BLaER1 (cell line): ENCODE results near the gene ZNF638.

ENCODE experiments used
- H3K27ac ChIP-seq: shearing (Covaris generic); formaldehyde crosslinking; 2 replicates; pipeline ENCODE4 v1.8.1; 2022
- H3K27me3 ChIP-seq: shearing (Covaris generic); formaldehyde crosslinking; 2 replicates; pipeline ENCODE4 v1.8.1; 2022
- H3K36me3 ChIP-seq: shearing (Covaris generic); formaldehyde crosslinking; 2 replicates; pipeline ENCODE4 v1.8.1; 2022
- H3K4me1 ChIP-seq: shearing (Covaris generic); formaldehyde crosslinking; 2 replicates; pipeline ENCODE4 v1.8.1; 2022
- H3K4me2 ChIP-seq: shearing (Covaris generic); formaldehyde crosslinking; 2 replicates; pipeline ENCODE4 v1.8.1; 2022
- H3K4me3 ChIP-seq: shearing (Covaris generic); formaldehyde crosslinking; 2 replicates; pipeline ENCODE4 v1.8.1; 2022
- H3K9ac ChIP-seq: shearing (Covaris generic); formaldehyde crosslinking; 2 replicates; pipeline ENCODE4 v1.8.1; 2022
- H3K9me3 ChIP-seq: shearing (Covaris generic); formaldehyde crosslinking; 2 replicates; pipeline ENCODE4 v1.8.1; 2022
- H4K20me1 ChIP-seq: shearing (Covaris generic); formaldehyde crosslinking; 2 replicates; pipeline ENCODE4 v1.8.1; 2022
- Cebpa-rat ChIP-seq: shearing (Covaris generic); IDR thresholded peaks from 2 replicates; pipeline ENCODE4 v1.8.1; 2022

ZNF638 gene

DNA sequence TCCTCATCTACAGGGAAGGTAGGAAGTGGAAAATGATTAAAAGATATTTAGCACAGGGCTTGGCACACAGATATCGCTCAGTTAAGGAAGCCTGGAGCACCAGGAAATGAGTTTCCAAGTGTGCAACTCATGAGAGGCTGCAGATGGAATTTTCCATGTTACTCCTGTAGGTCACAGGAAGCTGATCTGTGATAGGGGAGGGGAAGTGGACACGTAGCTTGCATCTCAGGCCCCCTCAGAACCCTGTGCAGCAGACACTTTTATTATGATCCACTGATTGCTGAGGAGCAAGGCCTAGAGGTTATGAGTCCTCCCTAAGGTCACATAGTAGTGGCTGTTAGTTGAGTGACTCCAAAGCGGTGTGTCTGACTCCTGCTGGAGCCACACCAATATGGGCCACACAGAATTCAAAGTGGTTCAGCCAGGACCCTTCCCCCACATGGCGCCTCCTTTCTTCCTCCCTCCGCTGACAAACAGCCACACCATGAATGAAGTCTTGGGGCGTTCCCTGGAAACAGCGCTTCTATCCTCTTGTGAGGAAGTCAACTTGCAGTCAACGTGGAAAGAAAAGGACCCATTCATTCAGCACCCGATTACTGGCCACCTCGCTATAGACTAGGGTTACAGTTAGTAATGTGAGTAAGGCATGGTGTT lies 143.3 kb downstream of the ZNF638 start:
- no peak overlapping the region for H3K4me3 ChIP-seq
- no peaks in the 10 kb centered on the region for H4K20me1 ChIP-seq
- no peak overlapping the region for H3K9ac ChIP-seq
- no peak overlapping the region for H3K27ac ChIP-seq
- H3K36me3 ChIP-seq, result no peaks in the 10 kb centered on the region
- H3K27me3 ChIP-seq, result no peaks in the 10 kb centered on the region
- H3K4me1 ChIP-seq, result peaks cover 42% of the 10 kb centered on the region
- no peak for TF ChIP-seq Cebpa-rat
- peaks cover 6% of the 10 kb centered on the region; the same call in 1 of the 2 replicates for H3K9me3 ChIP-seq
- H3K4me2 ChIP-seq, result no peak overlapping the region

DNA sequence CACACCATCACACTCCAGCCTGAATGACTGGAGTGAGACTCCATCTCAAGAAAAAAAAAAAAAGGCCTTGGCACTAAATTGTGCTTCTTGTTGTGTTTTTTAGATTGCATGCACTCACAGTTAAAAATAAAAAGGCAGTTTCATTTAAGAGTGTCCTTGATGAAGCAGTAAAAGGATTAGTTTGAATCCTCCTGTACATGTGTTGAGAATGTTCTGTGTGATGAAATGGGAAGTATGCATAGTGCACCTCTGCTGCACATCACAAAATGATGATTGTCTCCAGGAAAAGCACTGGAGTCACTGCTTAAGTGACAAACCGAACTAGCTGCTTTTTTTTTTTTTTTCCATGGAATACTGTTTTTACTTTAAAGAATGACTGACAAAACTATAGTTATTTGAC lies 144.9 kb downstream of the ZNF638 start:
- Histone ChIP-seq H3K4me1 (peaks cover 42% of the 10 kb centered on the region), H3K4me3 (no peak overlapping the region), H3K9ac (no peak overlapping the region), H3K27ac (no peak overlapping the region), H3K4me2 (no peak overlapping the region; the same call in 1 of the 2 replicates), H3K36me3 (no peaks in the 10 kb centered on the region), H3K27me3 (no peaks in the 10 kb centered on the region), H3K9me3 (peaks cover 6% of the 10 kb centered on the region; the same call in 1 of the 2 replicates), H4K20me1 (no peaks in the 10 kb centered on the region)
- no peak for TF ChIP-seq Cebpa-rat

DNA sequence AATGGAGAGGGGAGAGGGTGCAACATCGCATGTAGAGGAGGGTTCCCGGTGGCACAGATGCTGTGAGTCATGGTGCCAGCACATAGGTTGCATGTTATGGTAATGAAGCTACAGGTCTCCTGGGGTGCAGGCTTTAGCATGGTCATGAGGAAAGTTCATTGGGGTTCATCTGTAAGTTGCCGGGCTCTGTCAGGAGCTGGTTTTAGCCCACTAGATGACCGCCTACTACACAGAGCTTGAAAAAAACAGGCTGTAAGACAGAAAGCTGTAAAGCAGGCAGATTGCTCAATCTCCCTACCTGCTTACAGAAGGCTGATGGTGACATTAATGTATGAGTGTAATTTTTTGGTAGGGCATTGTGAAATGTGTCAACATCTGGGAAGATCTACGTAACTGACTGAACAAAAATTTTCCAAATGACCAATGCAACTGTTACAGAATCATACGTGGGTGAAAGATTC lies 145.7 kb downstream of the ZNF638 start:
- Histone ChIP-seq H3K27ac (peak overlapping the region; percentile 20; the same call in 1 of the 2 replicates), H3K4me1 (peaks cover 47% of the 10 kb centered on the region), H3K9me3 (peaks cover 6% of the 10 kb centered on the region; the same call in 1 of the 2 replicates), H3K4me3 (no peak overlapping the region), H3K36me3 (no peaks in the 10 kb centered on the region), H3K27me3 (no peaks in the 10 kb centered on the region), H3K9ac (no peak overlapping the region), H4K20me1 (no peaks in the 10 kb centered on the region), H3K4me2 (peak overlapping the region; percentile 68)
- TF ChIP-seq Cebpa-rat, result peak; percentile 68; the same call in 1 of the 2 replicates

DNA sequence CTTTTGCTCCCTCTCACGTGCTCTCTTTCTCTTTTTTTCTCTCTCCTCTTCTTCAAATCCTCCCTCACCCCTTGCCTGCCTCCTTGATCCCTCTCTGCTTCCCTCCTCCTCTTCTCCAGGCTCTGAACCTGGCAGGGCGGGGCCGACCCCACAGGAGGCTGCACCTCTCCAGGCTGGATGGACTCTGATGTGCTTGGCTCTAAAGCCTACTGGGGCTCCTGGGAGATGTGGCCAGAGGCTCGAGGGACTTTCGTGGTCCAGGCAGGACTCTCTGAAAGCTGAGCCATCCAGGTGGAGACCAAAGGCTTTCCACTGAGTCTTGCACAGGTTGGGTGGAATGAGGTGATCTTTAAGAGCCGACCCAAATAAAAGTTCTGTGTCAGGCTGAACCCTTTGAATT lies 147.2 kb downstream of the ZNF638 start:
- H3K27me3 ChIP-seq, result no peaks in the 10 kb centered on the region
- H3K4me2 ChIP-seq, result peak overlapping the region; percentile 68
- no peaks in the 10 kb centered on the region for H3K36me3 ChIP-seq
- no peak for TF ChIP-seq Cebpa-rat
- H3K4me1 ChIP-seq, result peaks cover 51% of the 10 kb centered on the region
- no peak overlapping the region for H3K4me3 ChIP-seq
- peaks cover 6% of the 10 kb centered on the region; the same call in 1 of the 2 replicates for H3K9me3 ChIP-seq
- H3K27ac ChIP-seq, result peak overlapping the region; percentile 55; the same call in 1 of the 2 replicates
- no peaks in the 10 kb centered on the region for H4K20me1 ChIP-seq
- no peak overlapping the region for H3K9ac ChIP-seq

DNA sequence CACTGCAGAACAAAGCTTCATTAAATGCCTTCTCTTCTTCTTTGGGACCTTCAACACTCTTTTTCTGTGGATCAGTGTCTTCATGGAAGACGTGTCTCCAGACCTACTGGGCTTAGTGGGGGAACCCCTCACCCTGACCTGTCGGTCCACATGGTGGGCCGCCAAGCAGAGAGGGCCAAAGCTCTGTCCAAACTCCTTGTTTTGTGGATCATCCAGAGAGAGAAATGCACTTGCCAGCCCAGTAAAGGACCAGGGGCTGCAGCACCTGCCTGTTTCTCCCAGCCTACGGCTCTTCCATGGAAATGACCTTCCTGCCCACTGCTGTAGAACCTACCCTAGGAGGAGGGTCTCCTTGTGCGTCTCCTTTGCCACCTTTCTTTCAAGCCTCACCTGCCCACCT lies 147.7 kb downstream of the ZNF638 start:
- no peaks in the 10 kb centered on the region for H4K20me1 ChIP-seq
- H3K27me3 ChIP-seq, result no peaks in the 10 kb centered on the region
- no peak overlapping the region for H3K9ac ChIP-seq
- peak overlapping the region; percentile 68 for H3K4me2 ChIP-seq
- no peaks in the 10 kb centered on the region for H3K36me3 ChIP-seq
- H3K4me1 ChIP-seq, result peaks cover 51% of the 10 kb centered on the region
- peaks cover 6% of the 10 kb centered on the region; the same call in 1 of the 2 replicates for H3K9me3 ChIP-seq
- no peak overlapping the region for H3K4me3 ChIP-seq
- no peak overlapping the region for H3K27ac ChIP-seq
- no peak for TF ChIP-seq Cebpa-rat

DNA sequence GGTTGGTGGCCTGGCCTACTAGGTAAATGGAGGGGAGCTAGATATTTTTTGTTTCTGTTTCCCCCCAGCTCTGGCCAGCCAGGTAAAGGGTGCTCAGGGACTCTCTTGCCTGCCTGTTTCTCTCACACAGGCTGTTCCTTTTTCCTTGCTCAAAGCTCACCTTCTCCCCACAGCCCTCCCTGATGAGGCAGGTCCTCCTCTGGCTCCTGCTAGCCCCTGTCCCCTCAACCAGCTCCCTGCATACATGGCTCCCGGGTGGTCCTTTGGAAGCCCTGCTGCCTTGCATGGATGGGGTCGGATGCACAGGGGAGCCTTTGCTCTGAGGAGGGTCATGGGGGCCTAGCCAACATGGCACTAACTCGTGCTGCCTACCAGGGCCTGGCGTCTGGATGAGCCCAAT lies 149.5 kb downstream of the ZNF638 start:
- no peak overlapping the region for H3K4me3 ChIP-seq
- no peaks in the 10 kb centered on the region for H3K36me3 ChIP-seq
- peaks cover 44% of the 10 kb centered on the region for H3K4me1 ChIP-seq
- H3K27ac ChIP-seq, result no peak overlapping the region
- no peak overlapping the region for H3K4me2 ChIP-seq
- no peaks in the 10 kb centered on the region for H3K27me3 ChIP-seq
- no peaks in the 10 kb centered on the region for H4K20me1 ChIP-seq
- H3K9ac ChIP-seq, result no peak overlapping the region
- peaks cover 6% of the 10 kb centered on the region; the same call in 1 of the 2 replicates for H3K9me3 ChIP-seq
- TF ChIP-seq Cebpa-rat, result no peak

DNA sequence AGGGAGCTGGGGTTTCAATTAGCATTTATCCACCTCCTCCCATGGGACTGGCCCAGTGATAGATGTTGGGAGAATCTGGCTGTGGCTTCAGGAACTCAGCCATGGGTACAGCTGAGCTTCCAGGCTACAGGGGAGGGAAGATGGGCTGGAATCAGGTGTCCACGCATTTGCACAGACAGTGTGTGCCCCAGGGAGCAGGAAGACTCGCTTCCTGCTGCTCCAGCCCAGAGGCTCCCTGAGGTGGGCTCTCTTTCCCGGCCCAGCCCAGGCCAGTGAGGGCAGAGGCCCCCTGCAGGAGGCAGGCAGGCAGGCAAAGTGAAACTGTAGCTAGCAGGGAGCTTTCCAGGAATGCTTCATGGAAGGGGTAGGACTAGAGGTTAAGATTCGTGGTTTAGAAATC lies 150.5 kb downstream of the ZNF638 start:
- H4K20me1 ChIP-seq, result no peaks in the 10 kb centered on the region
- no peaks in the 10 kb centered on the region for H3K36me3 ChIP-seq
- no peak overlapping the region for H3K4me3 ChIP-seq
- no peak for TF ChIP-seq Cebpa-rat
- H3K9me3 ChIP-seq, result peaks cover 6% of the 10 kb centered on the region; the same call in 1 of the 2 replicates
- peaks cover 35% of the 10 kb centered on the region for H3K4me1 ChIP-seq
- H3K9ac ChIP-seq, result no peak overlapping the region
- no peak overlapping the region for H3K27ac ChIP-seq
- no peaks in the 10 kb centered on the region for H3K27me3 ChIP-seq
- no peak overlapping the region for H3K4me2 ChIP-seq

DNA sequence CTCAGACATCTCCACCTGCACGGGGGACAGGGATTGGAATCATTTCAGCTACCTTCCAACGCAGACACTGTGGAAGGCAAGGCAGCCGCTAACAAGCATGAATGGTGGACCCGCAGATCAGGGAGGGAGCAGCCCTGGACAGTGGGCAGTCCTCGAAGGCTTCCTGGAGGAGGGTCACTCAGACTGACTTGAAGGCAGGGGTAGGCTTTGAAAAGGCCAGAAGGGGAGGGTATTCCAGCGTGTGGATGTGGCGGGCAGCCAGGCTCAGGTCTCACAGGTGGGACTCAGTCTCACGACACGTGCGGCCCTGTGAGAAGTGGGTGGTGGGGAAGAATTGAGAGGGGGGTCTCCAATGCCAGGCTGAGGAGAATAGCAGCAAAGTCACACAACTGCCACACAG lies 151.7 kb downstream of the ZNF638 start:
- H3K4me2 ChIP-seq, result no peak overlapping the region
- H3K9me3 ChIP-seq, result peaks cover 6% of the 10 kb centered on the region; the same call in 1 of the 2 replicates
- no peaks in the 10 kb centered on the region for H4K20me1 ChIP-seq
- H3K27me3 ChIP-seq, result no peaks in the 10 kb centered on the region
- H3K4me3 ChIP-seq, result no peak overlapping the region
- no peaks in the 10 kb centered on the region for H3K36me3 ChIP-seq
- no peak overlapping the region for H3K9ac ChIP-seq
- H3K4me1 ChIP-seq, result peaks cover 23% of the 10 kb centered on the region
- TF ChIP-seq Cebpa-rat, result no peak
- H3K27ac ChIP-seq, result no peak overlapping the region

DNA sequence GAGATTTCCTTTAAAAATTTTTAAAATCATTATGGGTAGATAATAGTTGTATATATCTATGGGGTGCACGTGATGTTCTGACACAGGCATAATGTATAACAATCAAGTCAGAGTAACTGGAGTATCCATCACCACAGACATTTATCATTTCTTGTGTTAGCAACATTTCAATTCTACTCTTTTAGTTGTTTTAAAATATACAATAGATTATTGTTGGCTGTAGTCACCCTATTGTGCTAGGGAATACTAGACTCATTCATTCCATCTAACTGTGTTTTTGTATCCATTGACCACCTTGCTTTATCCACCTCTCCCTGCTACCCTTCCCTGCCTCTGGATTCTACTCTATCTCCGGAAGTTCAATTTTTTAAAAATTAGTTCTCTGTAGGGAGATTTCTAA lies 152.8 kb downstream of the ZNF638 start:
- Histone ChIP-seq H3K9ac (no peak overlapping the region), H3K9me3 (peaks cover 3% of the 10 kb centered on the region; the same call in 1 of the 2 replicates), H3K27me3 (no peaks in the 10 kb centered on the region), H3K36me3 (no peaks in the 10 kb centered on the region), H4K20me1 (no peaks in the 10 kb centered on the region), H3K27ac (no peak overlapping the region), H3K4me1 (peaks cover 12% of the 10 kb centered on the region), H3K4me2 (no peak overlapping the region), H3K4me3 (no peak overlapping the region)
- TF ChIP-seq Cebpa-rat, result no peak
